ENCODE data around the gene ZNRF2. TPM values are rescaled to one million over a fixed set of nuclear protein-coding genes. Genes with fewer than 3 reads are reported as not detected.

Gene ZNRF2
- total and polyA plus RNA-seq, 2 of the 13 experiments (the other 11 are each of a cell fraction or from before 2014, with no cell fraction given) = 3.5 to 7.7 TPM

DNA sequence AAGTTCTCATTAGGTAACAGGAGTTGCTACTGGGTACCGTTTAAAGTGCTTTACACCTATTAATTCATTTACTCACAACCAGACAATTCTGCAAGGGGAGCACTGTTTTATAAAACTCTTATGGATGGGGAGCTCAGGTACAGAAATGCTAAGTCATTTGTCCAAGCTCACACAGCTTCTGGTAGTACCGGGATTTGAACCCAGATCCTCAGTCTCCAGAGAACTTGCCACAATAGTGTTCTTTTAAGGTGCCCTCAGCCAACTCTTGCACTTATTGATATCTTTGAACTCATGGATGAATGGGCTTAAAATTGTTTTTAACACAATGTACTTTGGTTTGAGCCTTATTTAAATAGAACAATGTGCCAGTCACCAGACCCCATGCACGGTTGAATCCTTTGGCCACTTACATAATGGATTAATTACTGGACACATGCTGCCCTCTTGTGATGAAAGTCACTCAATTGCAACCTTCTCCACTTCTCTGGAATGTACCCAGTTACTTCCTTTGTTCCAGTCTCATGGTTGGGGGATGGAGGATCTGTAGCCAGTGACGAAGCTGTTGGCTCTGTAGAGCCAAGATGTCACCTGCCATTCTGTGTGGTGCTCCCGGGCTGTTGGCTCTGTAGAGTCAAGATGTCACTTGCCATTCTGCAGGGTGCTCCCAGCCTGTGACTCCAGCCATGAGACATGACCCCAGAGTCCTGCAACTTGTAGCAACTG lies 128.5 kb downstream of the ZNRF2 start (continued):
- TF ChIP-seq NFKB2 (CRISPR knock-in tag; IDR thresholded peaks at IDR 0.05; ENCODE audit: borderline replicate concordance) (no peak), TOPORS (CRISPR knock-in tag; IDR thresholded peaks at IDR 0.05) (no peak), NFRKB (IDR thresholded peaks at IDR 0.05) (no peak), AKAP8 (CRISPR knock-in tag; IDR thresholded peaks at IDR 0.05) (no peak), NONO (IDR thresholded peaks at IDR 0.05) (no peak), NONO (CRISPR knock-in tag; conservative IDR thresholded peaks at IDR 0.05) (no peak), ZNF367 (CRISPR knock-in tag; IDR thresholded peaks at IDR 0.05; ENCODE audit: borderline replicate concordance) (no peak), ATF1 (CRISPR knock-in tag; IDR thresholded peaks at IDR 0.05) (no peak), HHEX (CRISPR knock-in tag; IDR thresholded peaks at IDR 0.05) (no peak), ZNF543 (CRISPR knock-in tag; IDR thresholded peaks at IDR 0.05) (no peak), IRX3 (CRISPR knock-in tag; IDR thresholded peaks at IDR 0.05; ENCODE audit: borderline replicate concordance, low read depth) (no peak)
- TF ChIP-seq, protein P1, sequence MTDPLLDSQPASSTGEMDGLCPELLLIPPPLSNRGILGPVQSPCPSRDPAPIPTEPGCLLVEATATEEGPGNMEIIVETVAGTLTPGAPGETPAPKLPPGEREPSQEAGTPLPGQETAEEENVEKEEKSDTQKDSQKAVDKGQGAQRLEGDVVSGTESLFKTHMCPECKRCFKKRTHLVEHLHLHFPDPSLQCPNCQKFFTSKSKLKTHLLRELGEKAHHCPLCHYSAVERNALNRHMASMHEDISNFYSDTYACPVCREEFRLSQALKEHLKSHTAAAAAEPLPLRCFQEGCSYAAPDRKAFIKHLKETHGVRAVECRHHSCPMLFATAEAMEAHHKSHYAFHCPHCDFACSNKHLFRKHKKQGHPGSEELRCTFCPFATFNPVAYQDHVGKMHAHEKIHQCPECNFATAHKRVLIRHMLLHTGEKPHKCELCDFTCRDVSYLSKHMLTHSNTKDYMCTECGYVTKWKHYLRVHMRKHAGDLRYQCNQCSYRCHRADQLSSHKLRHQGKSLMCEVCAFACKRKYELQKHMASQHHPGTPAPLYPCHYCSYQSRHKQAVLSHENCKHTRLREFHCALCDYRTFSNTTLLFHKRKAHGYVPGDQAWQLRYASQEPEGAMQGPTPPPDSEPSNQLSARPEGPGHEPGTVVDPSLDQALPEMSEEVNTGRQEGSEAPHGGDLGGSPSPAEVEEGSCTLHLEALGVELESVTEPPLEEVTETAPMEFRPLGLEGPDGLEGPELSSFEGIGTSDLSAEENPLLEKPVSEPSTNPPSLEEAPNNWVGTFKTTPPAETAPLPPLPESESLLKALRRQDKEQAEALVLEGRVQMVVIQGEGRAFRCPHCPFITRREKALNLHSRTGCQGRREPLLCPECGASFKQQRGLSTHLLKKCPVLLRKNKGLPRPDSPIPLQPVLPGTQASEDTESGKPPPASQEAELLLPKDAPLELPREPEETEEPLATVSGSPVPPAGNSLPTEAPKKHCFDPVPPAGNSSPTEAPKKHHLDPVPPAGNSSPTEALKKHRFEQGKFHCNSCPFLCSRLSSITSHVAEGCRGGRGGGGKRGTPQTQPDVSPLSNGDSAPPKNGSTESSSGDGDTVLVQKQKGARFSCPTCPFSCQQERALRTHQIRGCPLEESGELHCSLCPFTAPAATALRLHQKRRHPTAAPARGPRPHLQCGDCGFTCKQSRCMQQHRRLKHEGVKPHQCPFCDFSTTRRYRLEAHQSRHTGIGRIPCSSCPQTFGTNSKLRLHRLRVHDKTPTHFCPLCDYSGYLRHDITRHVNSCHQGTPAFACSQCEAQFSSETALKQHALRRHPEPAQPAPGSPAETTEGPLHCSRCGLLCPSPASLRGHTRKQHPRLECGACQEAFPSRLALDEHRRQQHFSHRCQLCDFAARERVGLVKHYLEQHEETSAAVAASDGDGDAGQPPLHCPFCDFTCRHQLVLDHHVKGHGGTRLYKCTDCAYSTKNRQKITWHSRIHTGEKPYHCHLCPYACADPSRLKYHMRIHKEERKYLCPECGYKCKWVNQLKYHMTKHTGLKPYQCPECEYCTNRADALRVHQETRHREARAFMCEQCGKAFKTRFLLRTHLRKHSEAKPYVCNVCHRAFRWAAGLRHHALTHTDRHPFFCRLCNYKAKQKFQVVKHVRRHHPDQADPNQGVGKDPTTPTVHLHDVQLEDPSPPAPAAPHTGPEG (CRISPR knock-in tag; IDR thresholded peaks at IDR 0.05) = no peak
- TF ChIP-seq, protein P2, sequence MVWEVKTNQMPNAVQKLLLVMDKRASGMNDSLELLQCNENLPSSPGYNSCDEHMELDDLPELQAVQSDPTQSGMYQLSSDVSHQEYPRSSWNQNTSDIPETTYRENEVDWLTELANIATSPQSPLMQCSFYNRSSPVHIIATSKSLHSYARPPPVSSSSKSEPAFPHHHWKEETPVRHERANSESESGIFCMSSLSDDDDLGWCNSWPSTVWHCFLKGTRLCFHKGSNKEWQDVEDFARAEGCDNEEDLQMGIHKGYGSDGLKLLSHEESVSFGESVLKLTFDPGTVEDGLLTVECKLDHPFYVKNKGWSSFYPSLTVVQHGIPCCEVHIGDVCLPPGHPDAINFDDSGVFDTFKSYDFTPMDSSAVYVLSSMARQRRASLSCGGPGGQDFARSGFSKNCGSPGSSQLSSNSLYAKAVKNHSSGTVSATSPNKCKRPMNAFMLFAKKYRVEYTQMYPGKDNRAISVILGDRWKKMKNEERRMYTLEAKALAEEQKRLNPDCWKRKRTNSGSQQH (CRISPR knock-in tag; IDR thresholded peaks at IDR 0.05; ENCODE audit: low read depth) = no peak
- TF ChIP-seq, protein P3, sequence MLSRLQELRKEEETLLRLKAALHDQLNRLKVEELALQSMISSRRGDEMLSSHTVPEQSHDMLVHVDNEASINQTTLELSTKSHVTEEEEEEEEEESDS (CRISPR knock-in tag; IDR thresholded peaks at IDR 0.05; ENCODE audit: borderline replicate concordance) = no peak

All from HepG2 (cell line).